Lower leg skin (tissue), 3 donors: Measurements from ENCODE around the gene GGA2.

ENCODE experiments used
- CTCF ChIP-seq, 3 donors: fragments of 450-650 bp; IDR thresholded peaks; one replicate each; pipeline ENCODE4 v1.5.1; 2016; ENCODE audit warnings: antibody characterized with exemption in 3 of 3, mild to moderate bottlenecking in 3 of 3, moderate library complexity in 2 of 3
- POLR2A ChIP-seq, 2 donors: fragments of 450-650 bp; IDR thresholded peaks; one replicate each; pipeline ENCODE4 v1.6.1; 2016 to 2017; ENCODE audit warnings: antibody characterized with exemption in 2 of 2, mild to moderate bottlenecking in 1 of 2, moderate library complexity in 1 of 2

GRCh38 chr16:23544436-23544835, 34.1 kb upstream of the GGA2 start:
- no peak for TF ChIP-seq CTCF (IDR thresholded peaks at IDR 0.05)
- no peak for TF ChIP-seq POLR2A (IDR thresholded peaks at IDR 0.05)
